Astrocyte of the spinal cord (primary cell): Measurements from ENCODE around the gene KRIT1.
A peak's percentile ranks its signal among the peaks of the same experiment; 100 is the strongest.

Source experiments
- DNase-seq: peaks from one replicate; pipeline ENCODE4 v3.0.0; 2011; ENCODE audit warnings: low read depth, low spot score
- H3K4me3 ChIP-seq: 2 replicates; pipeline ENCODE4 v1.5.1; 2011; ENCODE audit warnings: low read depth, mild to moderate bottlenecking, low read length, moderate library complexity
- CTCF ChIP-seq: IDR thresholded peaks from 2 replicates; pipeline ENCODE4 v1.5.1; 2012; ENCODE audit warnings: low read depth, mild to moderate bottlenecking, low read length, inconsistent platforms
- in situ Hi-C: cut with HindIII; loops from 2 replicates; pipeline ENCODE4 v1.10.0; 2017; ENCODE audit warnings: low sequenced_read_pairs

The KRIT1 gene

GRCh38 chr7:92158660-92159575 is 86.8 kb downstream of the KRIT1 start:
- no peak overlapping the region for H3K4me3 ChIP-seq
- peak; percentile 79 for DNase-seq
- TF ChIP-seq CTCF: no peak
- in situ Hi-C loops: no loop called here

GRCh38 chr7:92156990-92157389 is 88.7 kb downstream of the KRIT1 start:
- DNase-seq: no peak
- in situ Hi-C loops: no loop called here
- no peak overlapping the region for H3K4me3 ChIP-seq
- no peak for TF ChIP-seq CTCF

GRCh38 chr7:92155108-92155739 is 90.5 kb downstream of the KRIT1 start:
- H3K4me3 ChIP-seq: no peak overlapping the region
- TF ChIP-seq CTCF: no peak
- in situ Hi-C loops: no loop called here
- DNase-seq: no peak

- no peak overlapping the region for H3K4me3 ChIP-seq
- in situ Hi-C loops: no loop called here
- no peak for DNase-seq
- TF ChIP-seq CTCF: no peak
Measured at GRCh38 chr7:92150450-92151017, 95.2 kb downstream of the KRIT1 start.

- no peak for TF ChIP-seq CTCF
- in situ Hi-C loops: no loop called here
- H3K4me3 ChIP-seq: no peak overlapping the region
- DNase-seq: no peak
Measured at GRCh38 chr7:92149736-92150239, 95.9 kb downstream of the KRIT1 start.
